AG09309 (cell line): ENCODE results near the gene MANF.

Experiments used
- DNase-seq: peaks from one replicate; pipeline ENCODE4 v3.0.0-alpha.2; 2010; ENCODE audit warnings: low read depth
- H3K4me3 ChIP-seq: 2 replicates; pipeline ENCODE4 v1.5.1; 2011; ENCODE audit warnings: mild to moderate bottlenecking, low read depth, low read length, moderate library complexity; ENCODE audit not compliant: control insufficient read depth
- CTCF ChIP-seq: IDR thresholded peaks from 2 replicates; pipeline ENCODE4 v1.5.1; 2011; ENCODE audit warnings: mild to moderate bottlenecking, low read depth, low read length, inconsistent platforms; ENCODE audit not compliant: insufficient read depth, control insufficient read depth; ENCODE audit errors: missing control alignments

MANF gene

GRCh38 chr3:51397392-51397791, 12.3 kb downstream of the MANF start:
- TF ChIP-seq CTCF, result no peak
- DNase-seq, result no peak
- no peak overlapping the region for H3K4me3 ChIP-seq

- DNase-seq, result no peak
- no peak overlapping the region for H3K4me3 ChIP-seq
- no peak for TF ChIP-seq CTCF
Observed at GRCh38 chr3:51398595-51399310, 13.7 kb downstream of the MANF start.

GRCh38 chr3:51400166-51400565, 15.1 kb downstream of the MANF start:
- no peak overlapping the region for H3K4me3 ChIP-seq
- TF ChIP-seq CTCF, result no peak
- no peak for DNase-seq

GRCh38 chr3:51401735-51402134, 16.6 kb downstream of the MANF start:
- no peak overlapping the region for H3K4me3 ChIP-seq
- TF ChIP-seq CTCF, result no peak
- DNase-seq, result no peak

- no peak for TF ChIP-seq CTCF
- no peak for DNase-seq
- no peak overlapping the region for H3K4me3 ChIP-seq
Observed at GRCh38 chr3:51403675-51404074, 18.6 kb downstream of the MANF start.

GRCh38 chr3:51408021-51408420, 22.9 kb downstream of the MANF start:
- DNase-seq, result no peak
- no peak overlapping the region for H3K4me3 ChIP-seq
- TF ChIP-seq CTCF, result no peak
